ENCODE measurements around the gene DCTD.

The DCTD gene

GRCh38 chr4:182917182-182918043, at the start of gene DCTD:
TSS of gene DCTD (minus strand) at chr4:182917386. CDS start at chr4:182915568, 1,818 bp downstream.
- TF ChIP-seq, protein P1, sequence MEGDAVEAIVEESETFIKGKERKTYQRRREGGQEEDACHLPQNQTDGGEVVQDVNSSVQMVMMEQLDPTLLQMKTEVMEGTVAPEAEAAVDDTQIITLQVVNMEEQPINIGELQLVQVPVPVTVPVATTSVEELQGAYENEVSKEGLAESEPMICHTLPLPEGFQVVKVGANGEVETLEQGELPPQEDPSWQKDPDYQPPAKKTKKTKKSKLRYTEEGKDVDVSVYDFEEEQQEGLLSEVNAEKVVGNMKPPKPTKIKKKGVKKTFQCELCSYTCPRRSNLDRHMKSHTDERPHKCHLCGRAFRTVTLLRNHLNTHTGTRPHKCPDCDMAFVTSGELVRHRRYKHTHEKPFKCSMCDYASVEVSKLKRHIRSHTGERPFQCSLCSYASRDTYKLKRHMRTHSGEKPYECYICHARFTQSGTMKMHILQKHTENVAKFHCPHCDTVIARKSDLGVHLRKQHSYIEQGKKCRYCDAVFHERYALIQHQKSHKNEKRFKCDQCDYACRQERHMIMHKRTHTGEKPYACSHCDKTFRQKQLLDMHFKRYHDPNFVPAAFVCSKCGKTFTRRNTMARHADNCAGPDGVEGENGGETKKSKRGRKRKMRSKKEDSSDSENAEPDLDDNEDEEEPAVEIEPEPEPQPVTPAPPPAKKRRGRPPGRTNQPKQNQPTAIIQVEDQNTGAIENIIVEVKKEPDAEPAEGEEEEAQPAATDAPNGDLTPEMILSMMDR (IDR thresholded peaks at IDR 0.05; ENCODE audit: low read depth, low read length): peak; percentile 60
- DNase-seq (ENCODE audit: low read depth, low spot score): peak; percentile 67
- H3K4me3 ChIP-seq (ENCODE audit: low read depth, low read length): peak within 1 kb of the TSS; percentile 61
- in situ Hi-C loops (cut with HindIII; ENCODE audit: low sequenced_read_pairs): no loop called here

GRCh38 chr4:182960746-182961145, 43.6 kb upstream of the DCTD start:
- in situ Hi-C loops (cut with HindIII; ENCODE audit: low sequenced_read_pairs): no loop called here
- DNase-seq (ENCODE audit: low read depth, low spot score): no peak
- H3K4me3 ChIP-seq (ENCODE audit: low read depth, low read length): no peak overlapping the region
- TF ChIP-seq, protein P1 (IDR thresholded peaks at IDR 0.05; ENCODE audit: low read depth, low read length): no peak

GRCh38 chr4:182960228-182960627, 43.0 kb upstream of the DCTD start:
- no peak overlapping the region for H3K4me3 ChIP-seq (ENCODE audit: low read depth, low read length)
- DNase-seq (ENCODE audit: low read depth, low spot score): no peak
- in situ Hi-C loops (cut with HindIII; ENCODE audit: low sequenced_read_pairs): no loop called here
- TF ChIP-seq, protein P1 (IDR thresholded peaks at IDR 0.05; ENCODE audit: low read depth, low read length): no peak

DNA sequence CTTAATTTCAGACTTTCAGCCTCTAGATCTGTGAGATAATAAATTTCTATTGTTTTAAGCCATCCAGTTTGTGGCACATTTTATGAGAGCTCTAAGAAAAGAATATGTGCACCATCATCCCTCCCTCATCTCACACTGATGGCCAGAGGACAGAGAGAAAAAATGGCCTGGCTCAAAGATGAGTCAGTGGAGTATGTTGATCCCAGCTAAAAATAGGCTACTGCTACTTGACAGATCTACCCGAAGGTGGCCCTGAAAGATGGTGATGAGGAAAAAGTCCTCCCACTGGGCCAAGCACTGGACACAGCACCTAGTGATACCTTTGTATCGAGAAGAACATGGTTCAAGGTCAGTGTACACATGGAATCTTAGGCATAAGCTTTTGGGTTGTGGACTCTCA, 38.2 kb upstream of the DCTD start:
- in situ Hi-C loops (cut with HindIII; ENCODE audit: low sequenced_read_pairs): no loop called here
- no peak for DNase-seq (ENCODE audit: low read depth, low spot score)
- no peak overlapping the region for H3K4me3 ChIP-seq (ENCODE audit: low read depth, low read length)
- TF ChIP-seq, protein P1 (IDR thresholded peaks at IDR 0.05; ENCODE audit: low read depth, low read length): no peak

DNA sequence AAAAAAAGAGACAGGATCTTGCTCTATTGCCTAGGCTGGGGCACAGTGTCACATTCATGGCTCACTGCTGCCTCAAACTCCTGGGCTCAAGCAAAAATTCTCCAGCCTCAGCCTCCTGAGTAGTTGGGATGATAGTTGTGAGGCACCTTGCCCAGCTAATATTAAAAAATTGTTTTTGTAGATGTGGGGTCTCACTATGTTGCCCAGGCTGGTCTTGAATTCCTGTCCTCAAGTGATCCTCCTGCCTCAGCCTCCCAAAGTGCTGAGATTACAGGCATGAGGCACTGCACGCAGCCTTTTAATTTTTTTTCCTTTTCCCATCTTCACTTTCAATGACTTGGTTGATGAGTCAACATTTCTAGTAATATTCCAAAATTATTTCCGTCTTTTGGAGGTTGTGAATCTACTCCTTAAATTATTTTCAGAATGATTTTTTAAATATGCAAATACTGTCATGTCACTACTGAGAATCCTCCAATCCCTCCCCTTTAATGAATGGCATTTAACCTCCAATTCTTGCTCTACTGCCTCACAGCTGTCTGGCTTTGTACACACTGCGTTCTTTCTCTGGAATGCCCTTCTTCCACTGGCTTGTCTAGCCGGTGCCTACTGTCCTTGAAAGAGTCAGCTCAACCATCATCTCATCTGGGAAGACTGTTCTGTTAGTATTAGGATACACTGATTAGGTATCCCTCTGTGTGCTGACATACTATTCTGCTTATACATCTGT, 27.5 kb upstream of the DCTD start:
- TF ChIP-seq, protein P1 (IDR thresholded peaks at IDR 0.05; ENCODE audit: low read depth, low read length): no peak
- in situ Hi-C loops (cut with HindIII; ENCODE audit: low sequenced_read_pairs): loop anchor here (25.0 kb wide), 1 partner anchor 318 kb away; no protein-coding TSS in a partner anchor
- no peak overlapping the region for H3K4me3 ChIP-seq (ENCODE audit: low read depth, low read length)
- no peak for DNase-seq (ENCODE audit: low read depth, low spot score)

GRCh38 chr4:182939680-182940079, 22.5 kb upstream of the DCTD start:
- in situ Hi-C loops (cut with HindIII; ENCODE audit: low sequenced_read_pairs): loop anchor here (25.0 kb wide), 1 partner anchor 323 kb away; no protein-coding TSS in a partner anchor
- H3K4me3 ChIP-seq (ENCODE audit: low read depth, low read length): no peak overlapping the region
- TF ChIP-seq, protein P1 (IDR thresholded peaks at IDR 0.05; ENCODE audit: low read depth, low read length): no peak
- no peak for DNase-seq (ENCODE audit: low read depth, low spot score)

Measured in astrocyte of the spinal cord (primary cell).